NB4 (cell line): ENCODE results near the gene HTD2.
A peak's percentile ranks its signal among the peaks of the same experiment; 100 is the strongest.

Source experiments
- TF ChIP-seq, protein P1 (sequence below): IDR thresholded peaks from one replicate; pipeline ENCODE4 v1.5.1; 2012; ENCODE audit warnings: low read depth, low read length
- TF ChIP-seq, protein P2 (sequence below): IDR thresholded peaks from 2 replicates; pipeline ENCODE4 v1.6.1; 2011; ENCODE audit warnings: low read depth, low read length

DNA sequence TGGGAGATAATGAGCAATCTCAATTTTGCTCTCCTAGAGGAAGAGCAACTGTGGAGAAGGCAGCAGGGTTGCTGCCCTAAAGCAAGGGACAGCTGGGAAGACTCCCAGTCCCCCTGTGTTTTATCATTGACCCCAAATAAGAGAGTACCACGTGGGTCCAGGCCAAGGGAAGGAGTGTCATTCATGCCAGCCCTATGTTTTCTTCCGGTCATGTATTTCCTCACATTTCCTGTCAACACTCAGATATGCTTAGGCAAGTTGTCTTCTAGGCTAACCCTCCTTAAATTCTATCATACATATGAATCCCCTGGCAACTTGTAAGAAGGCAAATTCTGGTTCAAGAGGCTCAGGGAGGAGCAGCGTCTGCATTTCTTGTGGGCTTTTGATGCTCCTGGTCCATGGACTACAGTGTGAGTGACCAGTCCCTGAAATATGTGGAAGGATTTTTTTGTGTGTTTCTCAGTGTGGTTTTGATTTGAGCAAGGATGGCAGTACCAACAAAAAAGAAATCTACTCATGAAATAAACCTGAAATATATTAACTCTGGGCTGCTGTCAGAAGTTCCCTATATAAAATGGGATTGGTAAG is 32.2 kb upstream of the HTD2 start:
- TF ChIP-seq, protein P1, sequence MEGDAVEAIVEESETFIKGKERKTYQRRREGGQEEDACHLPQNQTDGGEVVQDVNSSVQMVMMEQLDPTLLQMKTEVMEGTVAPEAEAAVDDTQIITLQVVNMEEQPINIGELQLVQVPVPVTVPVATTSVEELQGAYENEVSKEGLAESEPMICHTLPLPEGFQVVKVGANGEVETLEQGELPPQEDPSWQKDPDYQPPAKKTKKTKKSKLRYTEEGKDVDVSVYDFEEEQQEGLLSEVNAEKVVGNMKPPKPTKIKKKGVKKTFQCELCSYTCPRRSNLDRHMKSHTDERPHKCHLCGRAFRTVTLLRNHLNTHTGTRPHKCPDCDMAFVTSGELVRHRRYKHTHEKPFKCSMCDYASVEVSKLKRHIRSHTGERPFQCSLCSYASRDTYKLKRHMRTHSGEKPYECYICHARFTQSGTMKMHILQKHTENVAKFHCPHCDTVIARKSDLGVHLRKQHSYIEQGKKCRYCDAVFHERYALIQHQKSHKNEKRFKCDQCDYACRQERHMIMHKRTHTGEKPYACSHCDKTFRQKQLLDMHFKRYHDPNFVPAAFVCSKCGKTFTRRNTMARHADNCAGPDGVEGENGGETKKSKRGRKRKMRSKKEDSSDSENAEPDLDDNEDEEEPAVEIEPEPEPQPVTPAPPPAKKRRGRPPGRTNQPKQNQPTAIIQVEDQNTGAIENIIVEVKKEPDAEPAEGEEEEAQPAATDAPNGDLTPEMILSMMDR = no peak
- TF ChIP-seq, protein P2, sequence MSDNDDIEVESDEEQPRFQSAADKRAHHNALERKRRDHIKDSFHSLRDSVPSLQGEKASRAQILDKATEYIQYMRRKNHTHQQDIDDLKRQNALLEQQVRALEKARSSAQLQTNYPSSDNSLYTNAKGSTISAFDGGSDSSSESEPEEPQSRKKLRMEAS = peak; percentile 51
